Measurements from ENCODE around the gene C8G. TPM values are rescaled to one million over a fixed set of nuclear protein-coding genes. Genes with fewer than 3 reads are reported as not detected.
A peak's percentile ranks its signal among the peaks of the same experiment; 100 is the strongest.

C8G gene
- total and polyA plus RNA-seq, 9 of the 15 experiments (the other 6 are each of a cell fraction or from before 2014, with no cell fraction given): 0.35 to 5.9 (median 2.7) TPM; not detected in 2

DNA sequence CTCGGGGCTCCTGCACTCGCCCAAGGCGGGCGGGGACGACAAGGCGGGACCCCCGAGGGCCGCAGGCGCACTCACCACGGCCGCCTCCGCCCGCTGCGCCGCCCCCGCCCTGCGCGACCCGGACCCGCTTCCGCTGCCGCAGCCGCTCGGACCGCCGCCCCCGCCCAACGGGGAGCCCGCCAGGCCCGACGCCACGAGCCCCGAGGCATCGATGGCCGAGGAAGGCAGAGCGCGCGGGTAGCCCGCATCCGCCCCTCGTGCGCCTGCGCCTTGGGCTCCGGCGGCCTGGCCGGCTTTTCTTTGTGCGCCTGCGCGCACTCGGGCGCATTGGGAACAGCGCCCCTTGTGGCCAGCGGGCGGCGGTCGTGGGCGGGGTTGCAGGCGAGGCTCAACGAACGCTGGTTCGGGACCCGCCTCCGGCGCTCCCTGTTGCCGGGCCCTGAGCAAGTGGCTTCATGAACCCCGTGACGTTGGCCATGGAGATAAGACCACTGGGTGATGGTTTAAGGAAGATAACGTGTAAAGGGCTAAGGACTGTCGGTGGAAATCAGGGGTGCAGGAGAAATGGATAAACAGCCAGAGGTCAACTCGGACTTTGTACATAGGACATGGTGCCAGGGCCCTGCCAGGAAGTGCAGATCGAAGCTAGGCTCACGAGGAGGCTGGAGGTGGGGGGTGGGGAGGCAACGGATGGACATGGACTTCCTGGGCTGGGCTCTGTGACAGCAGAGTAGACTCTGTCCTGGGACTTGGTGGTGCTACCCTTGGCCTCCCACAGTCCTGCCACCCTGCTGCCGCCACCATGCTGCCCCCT lies at the start of gene C8G, which contains the start of gene FBXW5 (continued):
- TF ChIP-seq JUNB (CRISPR knock-in tag; conservative IDR thresholded peaks at IDR 0.05) (no peak), SIN3A (IDR thresholded peaks at IDR 0.05; ENCODE audit: borderline replicate concordance in 2 of 2, control insufficient read depth in 1 of 2, low read depth in 2 of 2, low read length in 2 of 2) (peak in 1 of 2 experiments; percentile 82; a peak in 2 of 4 replicates), FOXP4 (CRISPR knock-in tag; IDR thresholded peaks at IDR 0.05; ENCODE audit: borderline replicate concordance) (peak; percentile 53; the same call in 1 of the 2 replicates), SAP30 (IDR thresholded peaks at IDR 0.05; ENCODE audit: borderline replicate concordance, insufficient read depth, low read depth, low read length, poor library complexity, severe bottlenecking) (no peak), RAD51 (IDR thresholded peaks at IDR 0.05; ENCODE audit: borderline replicate concordance, low read depth) (peak; percentile 60), CREB3 (tag; conservative IDR thresholded peaks at IDR 0.05; ENCODE audit: low read depth) (no peak), BDP1 (IDR thresholded peaks at IDR 0.05; ENCODE audit: insufficient read depth, insufficient read length) (no peak), ZNF561 (CRISPR knock-in tag; conservative IDR thresholded peaks at IDR 0.05) (no peak), THRAP3 (IDR thresholded peaks at IDR 0.05; ENCODE audit: borderline replicate concordance) (no peak), NR4A1 (CRISPR knock-in tag; IDR thresholded peaks at IDR 0.05) (peak; percentile 93), NR4A1 (tag; IDR thresholded peaks at IDR 0.05) (0 out of 2 replicates have a peak, but pooled peaks have one; percentile 48), ZNF609 (CRISPR knock-in tag; IDR thresholded peaks at IDR 0.05; ENCODE audit: borderline replicate concordance) (no peak), ZNF511 (CRISPR knock-in tag; IDR thresholded peaks at IDR 0.05) (no peak), OTX1 (CRISPR knock-in tag; IDR thresholded peaks at IDR 0.05) (peak; percentile 51; the same call in 1 of the 2 replicates), LEF1 (IDR thresholded peaks at IDR 0.05) (peak; percentile 75), NFXL1 (CRISPR knock-in tag; IDR thresholded peaks at IDR 0.05) (no peak)
- TF ChIP-seq, protein P1, sequence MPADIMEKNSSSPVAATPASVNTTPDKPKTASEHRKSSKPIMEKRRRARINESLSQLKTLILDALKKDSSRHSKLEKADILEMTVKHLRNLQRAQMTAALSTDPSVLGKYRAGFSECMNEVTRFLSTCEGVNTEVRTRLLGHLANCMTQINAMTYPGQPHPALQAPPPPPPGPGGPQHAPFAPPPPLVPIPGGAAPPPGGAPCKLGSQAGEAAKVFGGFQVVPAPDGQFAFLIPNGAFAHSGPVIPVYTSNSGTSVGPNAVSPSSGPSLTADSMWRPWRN (IDR thresholded peaks at IDR 0.05; ENCODE audit: low read depth): no peak
